ENCODE results near the gene RPL35.

RPL35 gene

DNA sequence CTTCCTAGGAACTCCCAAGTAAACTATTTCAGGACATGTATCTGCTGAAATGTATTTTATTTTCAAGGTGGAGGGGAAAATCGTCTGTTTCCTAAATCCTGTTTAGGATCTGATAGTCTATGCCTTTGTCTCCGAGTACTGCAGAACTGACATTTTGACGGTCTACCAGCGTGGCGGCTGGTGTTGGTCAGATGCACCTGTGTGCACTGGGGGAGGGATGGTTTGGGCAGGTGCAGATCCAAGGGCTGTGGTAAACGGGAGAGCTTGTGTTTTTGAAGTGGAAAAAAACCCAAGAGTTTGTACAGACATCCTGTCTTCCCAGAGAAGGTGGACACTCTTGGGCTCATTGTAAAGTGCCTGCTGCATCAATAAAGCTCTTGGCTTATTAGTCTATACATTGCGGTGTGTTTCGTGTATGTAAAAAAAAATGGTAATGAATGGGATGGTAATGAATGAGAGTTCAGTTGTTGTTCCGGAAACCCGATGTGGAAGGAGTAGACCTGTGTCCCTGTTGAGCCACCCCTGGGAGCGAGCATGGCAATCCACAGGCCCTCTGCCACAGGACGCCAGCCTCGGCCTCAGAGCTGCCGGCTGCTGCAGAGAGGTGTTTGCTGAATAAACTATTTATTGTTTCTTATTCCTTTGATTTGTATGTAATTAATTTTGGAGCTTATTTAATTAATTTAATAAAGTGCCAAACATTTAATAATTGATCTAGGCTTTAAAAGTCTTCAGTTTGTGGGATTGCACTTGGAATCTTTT lies 15.4 kb upstream of the RPL35 start:
- no peak for DNase-seq (ENCODE audit: low read depth in 3 of 3)

DNA sequence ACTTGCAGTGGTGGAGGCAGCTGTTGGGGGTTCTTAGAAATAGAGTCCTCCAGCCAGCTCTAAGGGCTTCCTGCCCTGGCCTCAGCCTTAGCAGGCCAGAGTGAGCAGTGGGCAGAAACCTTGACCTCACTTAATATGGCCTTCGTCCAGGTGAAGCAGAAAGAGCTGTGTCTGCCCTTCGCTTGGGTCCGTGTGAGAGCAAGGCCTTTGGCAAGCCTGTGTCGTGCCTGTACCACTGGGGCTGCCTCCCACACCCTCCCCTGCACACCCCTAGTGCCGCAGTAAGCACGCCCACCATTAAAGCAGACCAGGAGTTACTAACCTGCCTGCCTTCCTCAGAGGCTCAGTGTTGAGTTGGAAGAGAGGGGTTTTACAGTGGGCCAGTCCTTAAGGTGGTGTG lies 13.7 kb upstream of the RPL35 start:
- DNase-seq (ENCODE audit: low read depth in 3 of 3), result no peak

DNA sequence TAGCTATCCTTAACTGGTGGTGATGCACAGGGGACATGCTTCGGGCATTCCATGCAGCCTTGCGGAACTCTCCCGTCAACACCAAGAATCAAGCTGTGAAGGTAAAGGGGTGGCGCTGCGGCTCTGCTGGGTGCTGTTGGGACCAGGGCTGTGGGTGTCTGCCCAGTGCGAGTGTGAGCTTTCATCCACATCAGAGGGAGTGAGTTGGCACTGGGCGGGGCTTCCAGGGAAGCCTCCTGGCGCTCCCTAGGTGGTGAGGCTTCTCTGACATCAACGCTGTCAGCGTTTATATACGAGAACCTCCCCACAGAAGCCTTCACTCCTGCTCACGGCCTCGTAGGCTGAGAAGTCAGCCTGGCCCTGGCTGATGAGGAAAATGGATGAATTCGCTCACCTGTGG lies 11.9 kb upstream of the RPL35 start:
- DNase-seq (ENCODE audit: low read depth in 3 of 3), result no peak

DNA sequence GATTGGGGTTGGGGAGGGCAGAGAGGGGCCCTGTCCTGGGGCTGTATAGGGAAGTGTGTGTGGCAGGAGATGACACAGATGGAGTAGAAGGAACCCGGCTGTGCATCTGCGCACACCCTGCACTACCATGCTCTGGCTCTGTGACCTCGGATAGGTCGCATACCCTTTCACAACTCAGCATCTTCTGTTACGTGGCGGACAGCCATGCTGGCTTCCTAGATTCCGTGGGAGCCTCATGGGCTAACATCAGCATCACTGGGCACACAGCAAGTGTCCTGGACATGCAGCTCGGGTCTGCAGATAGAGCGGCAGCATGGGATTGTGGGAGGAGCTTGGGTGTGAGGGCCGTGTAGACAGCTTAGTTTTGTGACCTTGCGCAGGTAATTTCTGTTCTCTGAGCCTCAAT lies 9.4 kb upstream of the RPL35 start:
- no peak for DNase-seq (ENCODE audit: low read depth in 3 of 3)

DNA sequence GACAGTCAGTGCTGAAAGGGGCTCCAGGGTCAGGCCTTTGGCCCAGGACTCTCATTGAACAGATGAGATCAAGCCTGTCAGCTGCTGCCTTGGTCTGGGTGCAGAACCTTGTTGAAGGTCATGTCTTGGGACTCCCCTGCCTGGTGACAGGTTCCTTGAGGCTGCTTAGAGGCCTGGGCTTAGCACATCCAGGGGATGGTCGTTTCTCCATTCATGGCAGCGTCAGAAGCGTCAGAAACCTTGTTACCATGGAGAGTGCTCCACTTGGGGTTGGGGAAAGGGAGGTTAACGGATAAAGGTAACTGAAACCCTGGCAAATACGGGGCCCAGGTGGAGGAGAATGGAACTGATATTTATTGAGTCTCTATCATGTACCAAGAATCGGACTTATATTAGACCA lies 9.0 kb upstream of the RPL35 start:
- DNase-seq (ENCODE audit: low read depth in 3 of 3), result no peak

DNA sequence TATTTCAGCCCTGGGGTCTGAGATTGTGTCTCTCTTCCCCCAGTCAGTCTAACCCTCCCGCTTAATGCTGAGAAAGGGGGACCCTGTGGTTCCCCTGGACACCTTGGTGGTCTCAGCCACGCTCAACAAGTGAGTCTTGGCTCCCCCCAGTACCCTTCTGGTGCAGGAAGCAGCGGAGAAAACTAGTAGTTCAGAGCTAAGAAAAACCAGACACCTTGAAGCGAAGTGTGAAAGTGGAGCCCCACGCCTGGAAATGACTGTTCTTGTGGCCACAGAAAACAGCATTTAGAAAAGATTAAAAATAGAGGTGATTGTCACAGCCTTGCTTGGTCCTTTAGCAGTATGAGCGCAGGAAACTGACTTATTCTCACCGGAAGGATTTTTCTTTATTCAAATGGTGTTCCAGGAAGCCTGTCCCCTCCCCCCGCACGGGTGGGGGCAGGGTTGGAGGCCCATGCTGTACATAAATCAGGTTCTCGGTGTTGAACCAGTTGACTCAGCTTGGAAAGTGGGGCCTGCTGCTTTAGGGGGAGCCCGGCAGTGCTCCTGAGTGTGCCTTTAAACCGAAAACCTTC lies 8.3 kb upstream of the RPL35 start:
- peak; percentile 74 to 93 (median 77) for DNase-seq (ENCODE audit: low read depth in 3 of 3)

DNA sequence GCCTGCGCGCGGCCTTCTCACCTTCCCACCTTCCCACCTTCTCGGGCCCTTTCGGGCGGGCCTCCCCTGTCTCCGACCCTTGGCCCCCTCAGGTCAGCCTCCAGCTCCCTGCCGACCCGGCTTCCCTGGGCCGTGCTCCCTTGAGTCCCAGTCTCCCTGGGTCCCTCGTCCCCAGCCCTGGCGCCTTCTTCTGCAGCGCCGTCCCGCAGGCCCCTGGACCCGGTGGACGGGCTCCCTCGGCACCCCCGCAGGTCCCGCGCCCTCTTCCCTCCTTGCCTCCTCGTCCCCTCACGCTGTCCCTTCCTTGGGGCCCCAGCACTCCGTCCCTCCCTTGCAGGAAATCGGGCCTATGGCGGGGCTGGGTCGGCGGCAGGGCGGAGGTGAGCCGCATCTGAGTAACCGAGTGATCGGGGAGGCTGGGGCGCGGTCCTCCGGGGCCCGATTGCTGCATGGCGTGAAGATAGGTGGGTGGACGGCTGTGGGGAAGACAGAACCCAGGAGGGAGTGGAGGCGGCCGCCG lies 7.8 kb upstream of the RPL35 start:
- DNase-seq (ENCODE audit: low read depth in 3 of 3), result peak in 2 of 3 experiments; percentile 33

DNA sequence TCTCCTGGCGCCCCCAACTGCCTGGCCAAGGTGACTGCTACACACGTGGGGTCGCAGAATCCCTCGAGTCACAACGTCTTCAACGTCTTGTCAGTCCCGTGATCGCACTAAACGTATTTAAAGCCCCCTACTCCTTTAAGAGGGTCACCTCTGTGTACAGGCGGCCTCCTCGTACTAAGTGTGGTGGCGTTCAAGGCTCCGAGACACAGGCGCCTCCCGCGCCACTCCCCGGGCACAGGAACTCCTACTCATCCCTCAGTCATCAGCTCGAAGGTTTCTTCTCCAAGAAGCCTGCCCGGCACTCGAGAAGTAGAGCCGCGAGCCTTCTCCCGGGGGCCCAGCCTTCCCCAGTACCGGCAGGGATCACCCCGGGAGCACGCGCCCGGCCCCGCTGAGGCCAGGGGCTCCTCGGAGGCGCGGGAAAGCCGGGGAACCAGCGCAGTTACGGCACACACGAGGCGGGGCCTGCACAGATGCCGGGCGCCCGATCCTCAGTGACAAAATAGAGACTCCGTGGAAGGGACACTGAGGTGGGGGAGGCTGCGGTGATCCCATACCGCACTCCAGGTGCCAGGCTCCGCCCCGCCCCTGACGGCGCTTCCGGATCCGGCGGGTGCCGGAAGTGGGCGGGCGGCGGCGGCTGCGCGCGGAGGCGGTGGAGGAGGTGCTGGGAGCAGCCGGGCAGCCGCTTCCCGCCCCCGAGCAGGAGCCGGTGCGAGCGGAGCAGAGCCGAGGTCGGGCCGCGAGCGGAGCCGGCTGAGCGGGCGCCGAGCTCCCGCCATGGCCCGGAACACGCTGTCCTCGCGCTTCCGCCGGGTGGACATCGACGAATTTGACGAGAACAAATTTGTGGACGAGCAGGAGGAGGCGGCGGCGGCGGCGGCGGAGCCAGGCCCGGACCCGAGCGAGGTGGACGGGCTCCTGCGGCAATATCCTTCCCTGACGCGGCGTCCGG lies 7.0 kb upstream of the RPL35 start:
- peak; percentile 82 to 91 (median 89) for DNase-seq (ENCODE audit: low read depth in 3 of 3)

DNA sequence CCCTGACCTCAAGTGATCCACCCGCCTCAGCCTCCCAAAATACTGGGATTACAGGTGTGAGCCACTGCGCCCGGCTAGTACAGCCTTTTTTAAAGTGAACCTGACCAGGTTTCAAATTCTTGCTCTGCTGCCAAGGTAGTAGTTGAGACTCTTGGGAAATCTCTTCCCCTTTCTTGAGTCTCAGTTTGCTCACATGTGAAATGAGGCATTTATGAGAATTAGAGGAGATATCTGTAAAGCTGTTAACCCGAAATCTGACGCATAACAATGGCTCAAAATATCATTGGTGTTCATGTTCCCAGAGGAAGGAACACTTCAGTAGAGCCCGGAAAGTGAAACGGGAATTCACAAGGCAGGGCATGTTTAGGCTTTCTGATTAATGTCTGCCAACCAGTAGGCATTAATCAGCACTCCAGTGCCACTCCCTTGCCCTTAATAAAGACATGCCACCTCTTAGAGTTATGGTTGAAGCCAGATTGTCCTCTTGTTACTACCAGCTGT lies 1.7 kb upstream of the RPL35 start:
- DNase-seq (ENCODE audit: low read depth in 3 of 3), result no peak

DNA sequence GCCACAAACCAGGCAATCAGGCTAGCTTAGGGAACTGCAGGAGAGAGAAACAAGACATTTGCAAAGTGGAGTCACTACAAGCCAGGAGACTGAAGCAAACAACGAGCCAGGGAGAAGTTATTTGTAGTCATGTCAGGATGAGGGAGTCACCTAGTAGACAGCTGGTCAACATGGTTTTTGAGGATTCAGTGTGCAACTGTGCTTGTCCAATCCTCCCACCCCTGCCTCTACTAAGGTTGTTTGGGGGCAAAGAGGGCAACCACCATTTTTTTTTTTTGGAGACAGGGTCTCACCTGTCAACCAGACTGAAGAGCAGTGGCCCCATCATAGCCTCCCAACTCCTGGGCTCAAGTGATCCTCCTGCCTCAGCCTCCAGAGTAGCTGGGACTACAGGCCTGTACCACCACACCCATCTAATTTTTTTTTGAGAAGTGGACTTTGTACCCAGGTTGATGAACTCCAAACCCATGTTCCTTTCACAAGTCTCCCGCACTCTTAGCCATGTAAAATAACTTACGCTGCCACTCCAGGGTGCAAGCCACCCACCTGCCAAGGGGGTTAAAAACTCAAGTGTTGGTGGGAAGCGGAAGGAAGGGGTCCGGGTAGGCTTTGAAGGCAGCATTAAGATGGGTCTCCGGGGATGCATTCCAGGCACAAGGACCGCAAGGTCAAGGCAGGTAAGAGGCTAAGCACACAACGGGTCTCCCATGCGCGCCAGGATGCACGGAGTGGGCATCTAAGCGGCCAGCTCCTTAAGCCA lies 995 bp downstream of the RPL35 start:
- no peak for DNase-seq (ENCODE audit: low read depth in 3 of 3)

DNA sequence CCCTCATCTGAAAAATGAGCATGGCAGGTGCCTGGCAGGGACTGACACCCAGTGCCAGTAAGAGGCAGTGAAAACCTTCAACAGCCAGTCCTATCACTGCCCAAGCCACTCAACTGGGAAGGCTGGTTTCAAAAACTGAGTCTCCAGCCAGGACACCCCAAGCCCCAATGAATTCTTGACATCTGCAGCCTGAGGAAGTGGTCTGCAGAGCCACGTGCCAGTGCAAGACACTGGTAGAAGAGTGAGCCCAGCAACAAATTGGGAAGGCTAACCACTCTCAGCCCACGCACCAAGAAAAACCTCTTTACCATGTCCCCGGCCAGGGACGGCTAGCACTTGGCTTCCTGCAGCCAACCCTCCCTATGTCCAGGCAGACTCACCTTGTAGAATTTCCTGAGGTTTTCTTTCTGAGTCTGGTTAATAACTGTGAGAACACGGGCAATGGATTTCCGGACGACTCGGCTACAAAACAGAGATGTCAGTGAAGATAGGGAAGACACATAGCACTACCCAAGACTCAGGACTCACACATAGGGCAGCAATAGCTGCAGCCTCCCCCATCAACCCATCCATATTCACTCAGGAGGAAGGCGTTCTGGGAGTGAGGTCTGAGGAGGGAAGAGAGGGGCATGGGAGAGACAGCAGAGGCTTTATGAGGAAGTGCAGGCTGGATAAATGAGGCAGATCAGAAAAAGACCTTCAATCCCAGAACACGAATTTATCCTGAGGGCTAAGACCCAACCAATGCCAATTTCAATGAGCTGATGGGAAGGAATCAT lies 1.8 kb downstream of the RPL35 start:
- DNase-seq (ENCODE audit: low read depth in 3 of 3), result no peak

DNA sequence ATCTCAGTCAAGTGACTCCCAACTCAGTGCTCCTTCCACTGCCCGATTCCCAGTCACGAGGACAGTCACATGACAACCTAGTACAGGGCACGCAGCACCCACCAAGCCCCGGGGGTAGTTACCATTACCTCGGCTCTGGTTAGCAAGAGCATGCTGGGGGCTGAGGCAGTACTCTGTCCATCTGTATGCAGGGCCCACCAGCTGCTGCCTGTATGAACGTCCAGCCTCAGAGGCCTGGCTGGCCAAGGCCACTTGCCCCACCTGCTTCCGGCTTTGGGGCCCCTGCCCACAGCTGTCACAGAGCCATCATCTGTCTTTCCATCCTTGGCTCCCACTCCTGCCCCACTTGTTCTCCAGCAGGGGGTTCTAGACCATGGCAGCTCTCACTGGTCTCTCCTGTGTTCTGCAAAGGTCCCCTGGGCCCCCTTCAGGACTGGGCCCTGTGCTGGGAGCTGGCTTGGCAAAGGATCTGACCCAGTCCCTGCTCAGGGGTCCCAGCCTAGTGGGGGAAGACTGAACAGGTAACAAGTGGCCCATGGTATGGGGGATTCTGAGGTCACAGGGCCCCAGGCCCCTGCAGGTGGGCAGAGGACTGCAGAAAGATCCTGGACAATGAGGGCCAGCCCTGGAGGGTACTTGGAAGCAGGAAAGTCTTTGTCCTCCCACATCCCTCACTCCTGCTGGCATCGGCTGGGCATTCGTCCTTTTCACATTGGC lies 3.3 kb downstream of the RPL35 start:
- no peak for DNase-seq (ENCODE audit: low read depth in 3 of 3)

DNA sequence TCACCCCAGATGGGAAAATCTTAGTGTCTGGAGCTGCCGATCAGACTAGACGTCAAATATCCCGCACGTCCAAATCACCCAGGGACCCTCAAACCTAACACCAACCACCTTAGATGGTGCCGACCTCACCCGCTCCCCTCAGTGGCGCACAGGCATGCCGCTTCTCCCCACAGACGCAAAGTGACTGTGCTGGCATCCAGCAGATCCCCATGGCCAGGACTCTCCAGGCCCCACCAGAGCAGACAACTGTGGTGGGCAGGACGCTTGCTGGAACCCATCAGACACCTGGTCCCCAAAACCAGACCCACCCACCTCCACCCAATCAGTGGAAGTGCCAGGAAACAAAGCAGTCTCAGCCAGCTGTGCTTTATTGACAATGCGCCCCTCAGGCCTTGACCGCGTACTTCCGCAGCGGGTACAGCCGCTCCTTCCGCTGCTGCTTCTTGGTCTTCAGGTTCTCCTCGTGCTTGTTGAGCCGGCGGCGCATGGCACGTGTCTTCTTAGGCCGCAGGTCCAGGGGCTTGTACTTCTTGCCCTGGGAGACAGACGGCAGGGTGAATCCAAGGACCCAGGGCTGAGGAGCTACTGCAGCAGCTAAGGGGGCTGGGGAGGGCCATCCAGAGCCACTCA lies 4.1 kb downstream of the RPL35 start:
- no peak for DNase-seq (ENCODE audit: low read depth in 3 of 3)

DNA sequence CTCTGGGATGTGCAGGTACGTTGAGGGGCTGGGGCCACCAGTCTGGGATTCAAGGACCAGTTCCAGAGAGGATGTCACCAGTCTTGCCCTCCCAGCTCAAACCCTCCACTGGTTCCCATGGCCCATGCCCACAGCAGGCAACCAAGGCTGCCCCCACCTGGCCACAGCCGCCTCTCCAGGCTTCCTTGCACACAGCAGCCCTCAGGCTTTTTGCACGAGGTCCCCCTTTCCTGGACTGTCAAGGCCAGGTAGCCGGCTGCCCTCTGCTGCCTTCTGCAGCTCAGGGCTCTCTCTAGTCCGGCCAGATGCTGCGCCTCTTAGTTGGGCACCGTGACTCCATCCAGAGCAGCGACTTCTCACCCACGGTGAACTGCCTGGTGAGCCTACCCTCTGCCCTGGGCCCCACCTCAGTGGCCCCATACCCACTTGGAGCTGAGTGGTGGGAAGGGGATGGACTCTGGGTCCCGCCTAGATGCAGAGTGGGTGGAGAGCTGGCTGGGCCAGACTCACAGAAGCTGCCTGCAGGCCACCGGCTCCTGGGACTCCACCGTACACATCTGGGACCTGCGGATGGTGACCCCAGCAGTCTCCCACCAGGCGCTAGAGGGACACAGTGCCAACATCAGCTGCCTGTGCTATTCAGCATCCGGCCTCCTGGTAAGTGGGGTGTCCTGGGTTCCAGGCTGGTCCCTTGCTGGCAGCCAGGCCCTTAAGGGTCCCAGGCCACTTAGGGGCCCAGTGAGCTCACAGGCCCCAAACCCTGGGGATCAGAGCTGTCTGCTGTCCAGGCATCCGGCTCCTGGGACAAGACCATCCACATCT lies 5.6 kb downstream of the RPL35 start:
- peak in 1 of 3 experiments; percentile 39 for DNase-seq (ENCODE audit: low read depth in 3 of 3)

DNA sequence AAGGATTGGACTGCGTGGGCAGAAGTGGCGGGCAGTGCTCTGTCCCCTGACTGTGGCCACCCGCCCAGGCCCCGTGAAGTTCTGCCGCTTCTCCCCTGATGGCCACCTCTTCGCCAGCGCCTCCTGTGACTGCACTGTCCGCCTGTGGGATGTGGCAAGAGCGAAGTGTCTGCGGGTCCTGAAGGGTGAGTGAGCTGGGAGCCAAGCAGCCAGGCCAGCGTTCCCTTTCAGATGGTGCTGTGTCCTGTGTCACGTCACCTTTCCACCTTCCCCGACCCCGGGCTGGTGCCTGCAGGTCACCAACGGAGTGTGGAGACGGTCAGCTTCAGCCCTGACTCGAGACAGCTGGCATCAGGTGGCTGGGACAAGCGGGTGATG lies 6.2 kb downstream of the RPL35 start:
- no peak for DNase-seq (ENCODE audit: low read depth in 3 of 3)

DNA sequence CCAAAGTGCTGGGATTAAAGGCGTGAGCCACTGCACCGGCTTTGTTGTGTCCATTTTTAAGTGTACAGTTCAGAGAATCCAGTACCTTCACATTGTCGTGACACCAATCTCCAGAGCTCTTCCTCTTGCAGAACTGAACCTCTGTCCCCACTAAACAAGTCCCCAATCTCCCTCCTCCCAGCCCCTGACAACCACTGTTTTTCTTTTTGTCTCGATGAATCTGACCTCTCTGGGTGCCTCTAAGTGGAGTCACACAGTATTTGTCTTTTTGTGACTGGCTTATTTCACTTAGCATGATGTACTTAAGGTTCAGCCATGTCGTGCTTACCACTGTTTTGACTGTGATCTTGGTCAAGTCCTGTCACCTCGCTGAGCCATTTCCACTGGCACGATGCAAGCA lies 6.9 kb downstream of the RPL35 start:
- no peak for DNase-seq (ENCODE audit: low read depth in 3 of 3)

DNA sequence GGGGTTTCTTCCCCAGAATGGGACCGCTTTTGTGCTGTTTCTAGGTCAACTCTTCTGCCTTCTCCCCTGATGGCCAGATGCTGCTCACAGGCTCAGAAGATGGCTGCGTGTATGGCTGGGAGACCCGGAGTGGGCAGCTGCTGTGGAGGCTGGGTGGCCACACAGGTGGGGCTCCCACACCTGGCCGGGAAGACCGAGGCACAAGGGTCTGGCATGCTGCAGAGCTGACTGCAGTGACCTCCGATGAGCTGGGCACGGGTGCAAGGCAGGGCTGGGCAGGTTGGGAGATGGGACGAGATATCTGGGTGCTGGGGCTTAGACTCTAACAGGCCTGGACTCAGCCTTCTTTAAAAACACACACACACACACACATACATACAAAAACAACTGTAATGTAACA lies 7.6 kb downstream of the RPL35 start:
- DNase-seq (ENCODE audit: low read depth in 3 of 3), result no peak

DNA sequence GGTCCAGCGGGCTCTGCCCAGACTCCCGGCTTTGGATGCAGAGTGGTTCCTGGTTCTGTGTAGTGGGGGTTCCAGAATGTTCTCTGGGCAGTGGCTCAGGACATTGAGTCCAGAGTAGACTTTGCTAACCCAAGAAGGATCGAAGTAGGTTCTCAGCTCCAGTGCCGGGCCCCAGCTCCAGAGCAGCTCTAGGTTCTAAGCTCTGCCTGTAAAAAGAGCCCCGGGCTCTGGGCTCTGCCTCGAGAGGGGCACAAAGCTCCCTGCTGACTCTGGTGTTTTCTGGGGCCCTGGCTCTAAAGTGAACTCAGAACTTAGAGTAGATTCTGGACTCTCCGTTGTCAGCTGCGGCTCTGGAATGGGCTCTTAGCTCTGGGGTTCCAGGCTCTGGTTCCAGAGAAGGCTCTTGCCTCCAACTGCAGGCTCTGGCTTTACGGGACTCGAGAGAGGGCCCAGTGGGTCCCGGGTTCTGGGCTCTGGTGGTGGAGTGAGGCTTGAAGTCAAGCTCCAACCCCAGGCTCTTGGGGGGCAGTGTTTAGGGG lies 8.1 kb downstream of the RPL35 start:
- DNase-seq (ENCODE audit: low read depth in 3 of 3), result no peak
